ENCODE results near the gene EPHA5. TPM values are rescaled to one million over a fixed set of nuclear protein-coding genes. Genes with fewer than 3 reads are reported as not detected.

Gene EPHA5
- total RNA-seq, 1 donor from 2014 or later = 0.04 TPM

DNA sequence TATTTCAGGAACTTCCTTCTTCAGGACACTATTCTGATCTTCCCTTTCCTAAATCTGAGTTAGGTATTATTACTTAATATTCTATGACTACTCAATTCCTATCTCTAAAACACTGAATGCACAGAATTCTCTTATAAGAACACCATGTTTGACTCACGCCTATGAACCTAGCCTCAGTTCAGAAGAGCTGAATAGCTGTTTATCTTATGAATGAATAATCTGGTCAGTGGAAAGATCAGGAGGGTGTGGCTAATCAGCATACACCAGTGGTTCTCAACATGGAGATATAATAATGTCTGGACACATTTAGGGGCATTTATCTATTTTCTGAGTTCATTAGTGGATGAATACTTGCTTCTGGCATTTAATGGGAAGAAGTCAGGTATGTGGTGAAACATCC lies 24.2 kb downstream of the EPHA5 start:
- TF ChIP-seq CTCF (IDR thresholded peaks at IDR 0.05; ENCODE audit: insufficient read depth, low read length, poor library complexity, severe bottlenecking) = no peak
- H3K27me3 ChIP-seq (ENCODE audit: control insufficient read depth, insufficient read depth, low read length) = no peaks in the 10 kb centered on the region
- H3K36me3 ChIP-seq (ENCODE audit: control insufficient read depth, insufficient read depth, low read length) = no peaks in the 10 kb centered on the region
- no peak overlapping the region for H3K4me3 ChIP-seq (ENCODE audit: low read depth, low read length)
- DNase-seq (ENCODE audit: low read depth) = no peak

GRCh38 chr4:65645185-65645584 lies 25.1 kb downstream of the EPHA5 start:
- no peak for TF ChIP-seq CTCF (IDR thresholded peaks at IDR 0.05; ENCODE audit: insufficient read depth, low read length, poor library complexity, severe bottlenecking)
- Histone ChIP-seq H3K4me3 (ENCODE audit: low read depth, low read length) (no peak overlapping the region), H3K36me3 (ENCODE audit: control insufficient read depth, insufficient read depth, low read length) (no peaks in the 10 kb centered on the region), H3K27me3 (ENCODE audit: control insufficient read depth, insufficient read depth, low read length) (no peaks in the 10 kb centered on the region)
- no peak for DNase-seq (ENCODE audit: low read depth)

DNA sequence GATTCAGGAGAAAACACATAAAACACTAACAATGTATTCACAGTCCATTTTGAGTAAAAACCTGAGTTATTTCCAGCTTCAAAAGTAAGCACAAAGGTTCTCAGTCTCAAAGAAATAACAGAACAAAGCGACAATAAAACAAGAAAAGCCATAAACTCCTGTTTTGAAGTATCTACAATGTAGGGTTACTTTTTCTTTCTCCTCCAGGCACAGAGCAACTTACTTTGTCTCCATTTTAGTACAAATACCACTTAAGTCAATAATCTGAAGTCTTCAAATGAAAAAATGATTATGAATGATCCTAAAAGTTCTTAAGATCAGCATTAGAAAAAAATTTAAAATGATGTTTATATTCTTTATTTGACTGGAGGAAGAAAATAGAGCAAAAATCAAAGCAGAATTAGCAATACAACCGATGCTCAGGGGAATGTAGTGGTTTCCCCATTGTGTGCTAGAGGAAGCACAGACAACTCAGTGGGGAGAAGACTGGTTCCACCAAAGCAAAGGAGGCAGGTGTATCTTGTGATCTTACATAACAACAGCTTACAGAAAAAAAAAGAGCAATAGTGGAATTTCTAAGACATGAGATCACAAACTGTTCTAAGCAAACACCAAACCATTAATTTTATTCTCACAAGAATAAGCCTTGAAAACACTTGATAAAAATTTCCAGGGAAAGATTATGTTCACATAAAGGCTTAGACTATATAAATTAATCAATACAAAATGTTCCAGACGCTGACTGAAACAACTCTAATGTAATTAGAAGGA lies 35.1 kb downstream of the EPHA5 start:
- H3K4me3 ChIP-seq (ENCODE audit: low read depth, low read length) = no peak overlapping the region
- TF ChIP-seq CTCF (IDR thresholded peaks at IDR 0.05; ENCODE audit: insufficient read depth, low read length, poor library complexity, severe bottlenecking) = no peak
- no peak for DNase-seq (ENCODE audit: low read depth)

GRCh38 chr4:65624651-65625050 lies 45.6 kb downstream of the EPHA5 start:
- no peak for DNase-seq (ENCODE audit: low read depth)
- Histone ChIP-seq H3K27me3 (ENCODE audit: control insufficient read depth, insufficient read depth, low read length) (no peaks in the 10 kb centered on the region), H3K4me3 (ENCODE audit: low read depth, low read length) (no peak overlapping the region), H3K36me3 (ENCODE audit: control insufficient read depth, insufficient read depth, low read length) (no peaks in the 10 kb centered on the region)
- TF ChIP-seq CTCF (IDR thresholded peaks at IDR 0.05; ENCODE audit: insufficient read depth, low read length, poor library complexity, severe bottlenecking) = no peak

More for the DNA sequence above, 35.1 kb downstream of the EPHA5 start:
- Histone ChIP-seq H3K36me3 (ENCODE audit: control insufficient read depth, insufficient read depth, low read length) (no peaks in the 10 kb centered on the region), H3K27me3 (ENCODE audit: control insufficient read depth, insufficient read depth, low read length) (no peaks in the 10 kb centered on the region)

DNA sequence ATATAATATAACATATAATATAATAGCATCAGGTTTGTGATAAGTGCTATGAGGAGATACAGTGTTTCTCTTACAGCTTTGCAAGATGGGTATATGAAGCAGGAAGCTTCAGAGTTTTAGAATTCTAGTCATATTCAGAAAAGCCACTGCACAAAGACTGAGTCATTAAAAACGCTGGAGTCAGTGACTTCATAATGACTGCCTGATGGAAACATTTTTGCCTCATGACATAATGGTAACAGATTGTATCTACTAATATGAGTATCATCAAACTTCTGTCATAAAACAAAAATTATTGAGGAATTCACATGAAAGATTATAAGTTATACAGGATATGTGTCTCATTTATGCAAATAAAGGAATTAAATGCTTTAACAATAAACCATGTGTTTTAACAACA lies 46.8 kb downstream of the EPHA5 start:
- H3K27me3 ChIP-seq (ENCODE audit: control insufficient read depth, insufficient read depth, low read length) = no peaks in the 10 kb centered on the region
- TF ChIP-seq CTCF (IDR thresholded peaks at IDR 0.05; ENCODE audit: insufficient read depth, low read length, poor library complexity, severe bottlenecking) = no peak
- no peak overlapping the region for H3K4me3 ChIP-seq (ENCODE audit: low read depth, low read length)
- DNase-seq (ENCODE audit: low read depth) = peak; percentile 49
- no peaks in the 10 kb centered on the region for H3K36me3 ChIP-seq (ENCODE audit: control insufficient read depth, insufficient read depth, low read length)

GRCh38 chr4:65617416-65617815 lies 52.9 kb downstream of the EPHA5 start:
- H3K36me3 ChIP-seq (ENCODE audit: control insufficient read depth, insufficient read depth, low read length) = no peaks in the 10 kb centered on the region
- no peak for DNase-seq (ENCODE audit: low read depth)
- no peak overlapping the region for H3K4me3 ChIP-seq (ENCODE audit: low read depth, low read length)
- no peak for TF ChIP-seq CTCF (IDR thresholded peaks at IDR 0.05; ENCODE audit: insufficient read depth, low read length, poor library complexity, severe bottlenecking)
- no peaks in the 10 kb centered on the region for H3K27me3 ChIP-seq (ENCODE audit: control insufficient read depth, insufficient read depth, low read length)
